HTR-8/SVneo (cell line): Measurements from ENCODE around the gene CLCNKB.
"Not testable (repeated sequence)": the region's sequence is repeated elsewhere in the genome, so short reads cannot be mapped to it uniquely, and the experiment has no call there.

Experiments used
- DNase-seq: peaks from one replicate; pipeline ENCODE4 v3.0.0; 2011; ENCODE audit warnings: low spot score, mixed read lengths; ENCODE audit not compliant: insufficient read length
- FAIRE-seq: peaks from 2 replicates; lab custom pipeline; 2011; peaks lifted over from hg19 to GRCh38; lab: Jason Lieb, UNC

Gene CLCNKB

DNA sequence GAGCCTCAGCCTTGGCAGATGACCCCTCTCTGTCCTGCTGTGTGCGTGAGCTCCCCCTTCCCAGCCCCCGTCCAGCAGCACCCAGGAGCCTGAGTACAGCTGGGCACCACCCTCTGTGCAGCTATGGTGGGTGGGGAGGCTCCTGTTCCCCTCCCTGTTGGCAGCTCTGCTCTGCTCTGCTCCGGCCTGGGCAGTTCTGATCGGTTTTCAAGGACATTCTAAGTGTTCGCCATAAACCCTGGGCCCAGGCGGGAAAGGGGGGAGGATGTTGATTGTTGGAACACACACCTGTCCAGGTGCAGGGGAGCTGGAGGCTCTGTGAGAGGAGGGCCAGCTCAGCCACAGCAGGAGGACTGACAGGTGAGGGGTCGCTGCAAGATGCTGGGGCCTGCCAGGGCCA is at the start of gene CLCNKB:
TSS of gene CLCNKB (plus strand) at position 262 of the 400 bp plus-strand sequence. CDS start 711 bp downstream, outside the sequence.
- DNase-seq (no peak), FAIRE-seq (no peak)

DNA sequence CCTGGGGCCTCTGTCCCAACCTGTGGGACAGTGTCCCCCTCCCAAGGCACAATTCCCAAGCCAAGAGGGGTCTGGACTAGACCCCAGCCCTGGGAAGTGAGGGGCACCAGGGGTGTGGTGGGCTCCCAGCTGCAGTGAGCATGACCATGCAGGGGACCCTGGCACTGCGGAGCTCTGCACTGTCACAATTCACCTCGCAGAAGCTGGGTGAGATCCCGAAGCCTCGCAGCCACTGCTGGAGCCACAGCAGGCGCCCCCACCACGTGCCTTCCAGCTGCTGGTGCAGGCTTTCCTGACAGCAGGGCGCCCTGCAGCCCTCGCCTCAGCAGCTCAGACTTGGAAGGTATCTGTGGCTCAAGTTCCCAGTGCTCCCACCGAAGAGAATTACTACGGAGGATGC is 49.5 kb upstream of the CLCNKB start:
- no peak for FAIRE-seq
- no peak for DNase-seq

DNA sequence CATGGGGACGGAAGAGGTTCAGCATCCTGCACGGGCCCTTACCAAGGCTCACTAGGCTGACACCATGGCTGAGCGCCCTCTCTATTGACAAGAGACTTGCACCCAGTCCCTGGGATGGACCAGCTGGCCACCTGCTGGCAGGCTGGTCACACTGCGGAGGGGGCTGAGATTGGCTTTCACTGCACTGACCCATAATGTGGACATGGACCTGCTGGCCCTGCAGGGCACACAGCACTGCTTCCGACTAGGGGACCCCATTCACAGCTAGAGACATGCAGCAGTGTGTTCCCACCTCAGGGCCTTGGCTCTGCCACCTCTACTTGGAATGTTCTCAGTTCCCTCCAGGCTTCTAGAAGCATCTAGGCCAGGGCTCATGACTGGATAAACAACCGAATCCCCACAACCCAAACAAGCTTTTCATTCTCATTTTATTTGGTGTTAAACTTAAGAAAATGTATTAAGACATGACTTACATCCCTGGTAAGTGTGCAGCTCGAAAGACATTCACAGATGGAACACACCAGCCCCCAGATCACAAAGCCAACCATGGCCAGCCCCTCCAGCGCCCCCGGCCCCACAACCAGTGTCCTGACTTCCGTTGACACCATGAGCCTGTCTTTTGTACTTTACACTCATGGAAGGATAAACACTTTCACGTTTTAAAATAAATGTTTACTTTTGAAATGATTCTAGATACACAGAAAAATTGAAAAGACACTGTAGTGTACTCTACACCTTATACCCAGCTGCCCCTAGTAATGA is 48.8 kb upstream of the CLCNKB start:
- DNase-seq (no peak), FAIRE-seq (no peak)

DNA sequence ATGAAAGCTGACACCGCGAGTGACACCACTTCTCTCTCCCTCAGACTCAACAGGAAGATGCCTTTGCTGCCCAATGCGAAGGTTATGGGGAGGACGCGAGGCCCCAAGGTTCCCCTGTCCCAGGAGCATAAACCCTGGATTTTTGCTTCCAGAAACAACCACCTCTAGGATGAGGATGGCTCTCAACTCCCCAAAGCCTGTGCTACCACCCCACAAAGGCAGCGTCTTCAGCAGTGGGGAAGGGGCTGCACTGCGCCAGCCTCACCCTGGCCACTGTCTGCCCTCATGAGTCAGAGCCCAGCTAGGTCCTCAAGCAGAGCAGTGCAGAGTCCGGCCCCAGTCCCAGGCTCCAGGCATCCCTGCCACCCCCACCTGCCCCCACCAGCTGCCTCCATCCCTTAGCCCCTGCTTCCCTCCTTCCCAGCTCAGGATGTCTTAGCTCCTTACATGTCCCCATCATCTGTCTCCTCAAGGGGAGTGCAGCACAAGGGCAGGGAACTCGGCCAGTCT is 46.5 kb upstream of the CLCNKB start:
- no peak for DNase-seq
- FAIRE-seq = no peak

DNA sequence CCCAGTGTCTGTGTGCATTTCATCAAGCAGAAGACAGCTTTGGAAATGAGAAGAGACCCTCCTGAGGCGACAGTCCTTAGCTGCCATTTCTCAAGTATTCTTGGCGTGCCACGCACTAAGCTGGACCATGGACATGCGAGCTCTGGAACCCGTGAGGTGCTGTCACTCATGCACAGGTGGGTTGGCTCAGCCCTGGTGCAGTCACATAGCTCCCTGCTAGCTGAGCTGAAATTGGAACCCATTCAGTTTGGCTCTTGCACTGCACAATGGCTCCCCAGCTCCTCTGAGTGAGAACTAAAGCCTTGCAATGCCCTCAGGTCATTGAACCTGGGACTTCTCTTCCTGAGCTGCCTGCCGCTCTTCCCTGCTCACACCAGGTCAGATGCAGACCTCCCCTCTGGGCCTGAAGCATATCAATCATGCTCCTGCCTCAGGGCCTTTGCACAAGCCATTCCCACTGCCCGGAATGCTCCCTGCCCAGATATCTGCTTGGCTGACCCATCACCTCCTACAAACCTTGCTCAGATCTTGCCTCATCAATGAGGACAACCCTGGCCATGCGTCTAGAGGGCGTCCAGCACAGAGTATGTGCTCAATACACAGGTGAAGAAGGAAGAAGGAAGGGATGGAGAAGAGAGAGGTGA is 45.8 kb upstream of the CLCNKB start:
- DNase-seq (no peak), FAIRE-seq (no peak)

DNA sequence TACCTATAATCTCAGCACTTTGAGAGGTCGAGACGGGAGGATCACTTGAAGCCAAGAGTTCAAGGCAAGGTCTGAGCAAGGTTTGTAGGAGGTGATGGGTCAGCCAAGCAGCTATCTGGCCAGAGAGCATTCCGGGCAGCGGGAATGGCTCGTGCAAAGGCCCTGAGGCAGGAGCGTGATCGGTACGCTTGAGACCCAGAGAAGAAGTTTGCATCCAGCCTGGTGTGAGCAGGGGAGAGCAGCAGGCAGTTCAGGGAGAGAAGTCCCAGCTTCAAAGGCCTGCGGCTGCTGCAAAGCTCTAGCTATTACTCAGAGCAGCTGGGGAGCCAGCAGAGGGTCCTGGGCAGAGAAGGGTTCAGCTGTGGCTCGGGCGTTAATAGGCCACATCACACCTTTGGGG is 44.7 kb upstream of the CLCNKB start:
- DNase-seq (no peak), FAIRE-seq (no peak)

DNA sequence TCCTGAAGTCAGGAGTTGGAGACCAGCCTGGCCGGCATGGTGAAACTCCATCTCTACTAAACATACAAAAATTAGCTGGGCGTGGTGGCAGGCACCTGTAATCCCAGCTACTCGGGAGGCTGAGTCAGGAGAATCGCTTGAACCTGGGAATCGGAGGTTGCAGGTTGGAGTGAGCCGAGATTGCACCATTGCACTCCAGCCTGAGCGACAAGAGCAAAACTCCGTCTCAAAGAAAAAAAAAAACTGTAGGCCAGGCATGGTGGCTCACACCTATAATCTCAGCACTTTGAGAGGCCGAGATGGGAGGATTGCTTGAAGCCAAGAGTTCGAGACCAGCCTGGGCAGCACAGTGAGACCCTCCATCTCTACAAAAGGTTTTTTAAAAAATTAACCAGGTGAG is 42.3 kb upstream of the CLCNKB start:
- not testable (repeated sequence) for FAIRE-seq, DNase-seq

DNA sequence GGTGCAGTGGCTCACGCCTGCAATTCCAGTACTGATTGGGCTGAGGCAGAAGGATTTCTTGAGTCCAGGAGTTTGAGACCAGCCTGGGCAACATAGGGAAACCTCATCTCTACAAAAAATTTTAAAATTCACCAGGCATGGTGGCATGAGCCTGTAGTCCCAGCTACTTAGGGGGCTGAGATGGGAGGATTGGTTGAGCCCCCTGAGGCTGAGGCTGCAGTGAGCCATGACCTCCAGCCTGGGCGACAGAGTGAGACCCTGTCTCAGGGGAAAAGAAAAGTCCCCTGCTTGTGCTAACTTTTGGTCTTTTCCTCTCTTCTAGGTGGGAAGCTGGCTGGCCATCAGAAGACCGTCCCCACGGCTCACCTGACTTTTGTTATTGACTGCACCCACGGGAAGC is 38.0 kb upstream of the CLCNKB start:
- no peak for FAIRE-seq
- DNase-seq = no peak

DNA sequence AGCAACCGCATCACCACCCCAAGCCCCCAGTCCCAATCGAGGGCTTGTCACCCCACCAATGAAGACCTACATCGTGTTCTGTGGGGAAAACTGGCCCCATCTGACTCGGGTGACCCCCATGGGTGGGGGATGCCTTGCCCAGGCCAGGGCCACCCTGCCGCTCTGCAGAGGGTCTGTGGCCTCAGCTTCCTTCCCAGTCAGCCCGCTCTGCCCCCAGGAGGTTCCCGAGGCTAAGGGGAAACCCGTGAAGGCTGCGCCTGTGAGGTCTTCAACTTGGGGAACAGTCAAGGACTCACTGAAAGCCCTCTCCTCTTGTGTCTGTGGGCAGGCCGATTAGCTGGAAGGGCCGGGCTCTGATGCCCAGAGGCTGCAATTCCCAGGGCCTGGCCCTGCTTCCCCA is 37.6 kb upstream of the CLCNKB start:
- DNase-seq = no peak
- no peak for FAIRE-seq

DNA sequence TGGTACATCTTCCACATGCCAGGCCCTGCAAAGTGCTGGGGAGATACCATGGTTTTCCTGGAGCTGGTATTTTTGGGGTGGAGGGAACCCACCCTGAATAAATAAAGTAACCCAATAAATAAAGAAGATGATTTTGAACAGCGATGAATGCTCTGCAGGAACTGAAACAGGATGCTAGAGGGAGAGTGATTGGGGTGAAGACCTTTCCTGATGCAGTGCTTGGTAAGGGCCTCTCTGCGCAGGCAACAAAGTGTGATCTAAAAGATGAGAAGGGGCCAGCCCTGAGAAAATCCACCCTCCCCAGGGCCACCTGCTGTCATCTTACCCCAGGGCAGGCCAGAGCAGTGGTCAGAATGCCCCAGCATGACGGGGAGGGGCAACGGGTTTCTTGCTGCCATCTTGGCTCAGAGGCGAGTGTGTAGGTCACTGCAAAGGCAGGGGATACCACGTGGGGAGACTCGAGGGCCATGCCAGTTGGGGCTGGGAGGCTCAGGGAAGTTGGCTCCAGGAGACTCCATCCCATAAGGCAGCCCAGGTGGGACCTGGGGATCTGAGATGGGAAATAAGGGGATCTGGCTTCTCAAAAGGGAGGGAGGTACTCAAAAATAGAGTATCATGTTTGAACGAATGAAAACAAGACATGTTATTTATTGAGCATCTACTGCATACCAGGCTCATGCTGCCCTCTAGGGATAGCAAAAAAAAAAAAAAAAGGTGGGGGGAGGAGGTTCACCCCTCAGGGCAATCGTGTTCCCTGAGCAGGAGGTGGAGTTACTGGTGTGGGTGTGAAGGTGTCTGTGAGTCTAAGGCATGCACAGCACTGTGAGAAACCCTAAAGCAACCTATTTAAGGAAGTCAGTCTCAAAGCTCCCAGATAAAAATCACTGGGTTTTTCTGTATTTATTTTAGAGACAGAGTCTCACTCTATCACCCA is 36.8 kb upstream of the CLCNKB start:
- FAIRE-seq (no peak), DNase-seq (no peak)

DNA sequence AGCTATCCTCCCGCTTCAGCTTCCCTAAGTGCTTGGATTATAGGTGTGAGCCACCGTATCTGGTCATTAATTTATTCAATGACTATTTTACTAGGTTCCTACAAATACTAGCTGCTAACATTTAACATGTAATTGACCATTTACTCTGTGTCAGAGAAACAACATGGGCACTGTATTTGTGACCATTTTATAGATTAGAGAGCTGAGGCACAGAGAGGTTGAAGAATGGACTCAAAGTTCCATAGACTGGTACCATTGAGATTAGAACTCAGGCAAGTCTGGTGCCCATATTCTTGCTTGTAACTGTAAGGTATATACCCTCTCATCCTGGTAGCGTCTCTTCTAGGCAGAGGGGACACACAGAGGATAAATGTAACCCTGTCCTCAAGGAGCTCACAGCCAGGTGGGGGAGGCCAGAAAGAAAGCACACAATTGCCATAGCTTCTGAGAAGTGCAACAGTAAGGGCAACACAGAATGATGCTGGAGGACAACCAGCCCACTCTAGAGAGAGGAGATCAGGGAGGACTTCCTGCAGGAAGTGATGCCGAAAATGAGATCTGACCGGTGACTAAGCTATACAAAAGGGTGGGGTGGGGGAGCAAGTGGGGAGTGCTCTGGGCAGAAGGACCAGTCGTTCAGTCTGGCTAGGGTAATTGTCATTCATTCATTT is 35.8 kb upstream of the CLCNKB start:
- no peak for FAIRE-seq
- no peak for DNase-seq

DNA sequence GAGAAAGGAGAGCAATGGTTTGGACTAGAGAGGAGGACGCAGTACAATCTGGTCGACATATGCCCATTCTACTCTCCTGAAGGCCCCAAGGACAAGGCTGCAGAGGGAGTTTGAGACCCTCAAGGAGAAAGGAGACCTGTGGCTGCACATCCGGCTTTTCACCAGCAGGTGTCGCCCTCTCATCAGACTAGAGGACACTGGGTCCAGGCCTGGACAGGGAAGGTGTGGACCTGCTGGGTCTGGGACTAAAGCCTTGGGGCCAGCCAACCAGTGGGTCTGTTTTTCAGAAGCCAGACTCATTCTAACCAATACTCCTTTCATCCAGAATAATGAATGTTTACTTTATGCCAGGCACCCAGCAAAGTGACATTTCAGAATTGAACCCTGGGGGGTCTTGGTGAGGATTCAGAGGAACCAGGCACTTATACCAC is 34.5 kb upstream of the CLCNKB start:
- DNase-seq (peak; percentile 74), FAIRE-seq (no peak)

DNA sequence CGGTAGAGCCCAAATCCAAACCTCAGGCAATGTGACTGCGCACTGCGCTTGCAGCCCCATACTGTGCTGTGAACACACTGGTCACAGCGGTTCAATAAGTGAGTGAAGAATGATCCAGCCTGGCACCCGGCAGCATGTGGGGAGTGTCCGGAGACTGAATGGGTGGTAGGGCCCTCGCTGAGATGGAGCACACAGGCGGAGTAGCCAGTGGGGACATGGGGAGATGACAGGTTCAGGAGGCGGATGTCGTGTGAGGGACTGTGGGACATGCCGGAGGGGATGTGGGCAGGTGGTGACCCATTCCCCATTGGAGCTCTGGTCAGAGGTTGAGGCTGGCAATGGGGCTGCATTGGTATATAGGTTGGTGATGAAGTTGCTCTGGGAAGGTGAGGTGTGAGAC is 33.9 kb upstream of the CLCNKB start:
- FAIRE-seq = no peak
- no peak for DNase-seq

DNA sequence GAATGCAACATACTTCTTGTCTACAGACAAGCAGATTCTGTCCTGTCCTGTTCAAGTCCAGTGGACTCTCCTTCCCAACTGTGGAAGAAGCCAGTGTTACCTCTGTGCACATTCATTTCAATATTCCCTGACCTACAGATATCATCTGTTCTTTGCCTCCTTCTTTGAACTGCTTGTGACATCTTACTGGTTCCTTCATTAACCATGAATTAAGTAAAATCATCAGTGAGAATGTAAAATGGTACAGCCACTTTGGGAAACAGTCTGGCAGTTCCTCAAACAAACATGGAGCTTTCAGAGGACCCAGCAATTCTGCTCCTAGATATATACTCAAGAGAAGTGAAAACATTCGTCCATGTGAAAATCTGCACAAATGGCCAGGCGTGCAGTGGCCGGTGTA is 32.7 kb upstream of the CLCNKB start:
- DNase-seq = no peak
- no peak for FAIRE-seq

DNA sequence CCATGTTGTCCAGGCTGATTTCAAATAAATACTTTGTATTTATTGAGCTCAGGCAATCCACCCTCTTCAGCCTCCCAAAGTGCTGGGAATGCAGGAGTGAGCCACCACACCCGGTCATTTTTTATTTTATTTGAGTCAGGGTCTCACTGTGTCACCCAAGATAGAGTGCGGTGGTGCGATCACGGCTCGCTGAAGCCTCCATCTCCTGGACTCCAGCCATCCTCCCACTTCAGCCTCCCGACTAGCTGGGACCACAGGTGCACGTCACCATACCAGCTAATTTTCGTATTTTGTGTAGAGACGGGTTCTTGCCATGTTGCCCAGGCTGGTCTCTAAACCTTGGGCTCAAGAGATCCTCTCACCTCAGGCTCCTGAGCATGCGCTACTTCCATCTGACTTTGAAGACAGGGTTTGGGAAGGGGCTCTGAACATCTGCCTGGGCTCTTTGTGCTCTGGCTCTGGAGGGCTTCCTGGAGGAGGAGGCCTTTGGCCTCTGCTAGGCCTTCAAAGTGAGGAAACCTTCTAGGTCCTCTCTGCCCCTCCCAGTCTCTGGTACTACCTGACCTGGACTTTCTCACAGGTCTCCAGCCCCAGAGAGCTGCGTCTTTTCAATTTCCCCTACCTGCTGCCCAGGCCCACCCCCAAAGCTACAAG is 31.5 kb upstream of the CLCNKB start:
- no peak for DNase-seq
- no peak for FAIRE-seq

DNA sequence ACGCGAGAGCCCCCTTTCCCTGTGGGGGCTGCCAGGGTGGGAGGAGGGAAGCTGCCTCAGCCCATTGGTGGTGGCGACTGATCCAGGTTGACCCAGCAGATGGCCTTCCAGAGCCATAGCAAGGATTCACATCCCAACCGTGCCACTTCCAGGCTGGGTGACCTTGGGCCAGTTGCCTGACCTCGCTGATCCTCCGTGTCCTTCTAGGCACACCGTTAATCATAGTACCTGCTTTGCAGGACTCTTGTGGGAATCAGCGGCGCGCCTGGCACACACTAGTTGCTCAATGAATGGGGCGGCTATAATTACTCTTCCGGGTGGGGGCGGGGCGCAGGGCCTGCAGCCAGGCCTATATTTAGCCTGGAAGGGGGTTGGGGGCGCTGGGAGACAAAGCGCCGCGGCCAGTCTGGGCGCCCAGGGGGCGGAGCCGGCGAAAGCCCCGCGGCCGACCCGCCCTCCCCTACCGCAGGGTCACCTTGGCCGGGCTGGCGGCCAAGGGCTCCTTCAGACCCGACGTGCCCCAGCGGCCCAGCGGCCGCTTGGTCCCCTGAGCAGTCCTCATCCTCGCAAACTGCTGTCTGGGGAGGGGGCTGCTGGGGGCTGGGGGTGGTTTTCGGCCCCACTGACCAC is 30.9 kb upstream of the CLCNKB start:
- FAIRE-seq (peak; percentile 36), DNase-seq (no peak)

DNA sequence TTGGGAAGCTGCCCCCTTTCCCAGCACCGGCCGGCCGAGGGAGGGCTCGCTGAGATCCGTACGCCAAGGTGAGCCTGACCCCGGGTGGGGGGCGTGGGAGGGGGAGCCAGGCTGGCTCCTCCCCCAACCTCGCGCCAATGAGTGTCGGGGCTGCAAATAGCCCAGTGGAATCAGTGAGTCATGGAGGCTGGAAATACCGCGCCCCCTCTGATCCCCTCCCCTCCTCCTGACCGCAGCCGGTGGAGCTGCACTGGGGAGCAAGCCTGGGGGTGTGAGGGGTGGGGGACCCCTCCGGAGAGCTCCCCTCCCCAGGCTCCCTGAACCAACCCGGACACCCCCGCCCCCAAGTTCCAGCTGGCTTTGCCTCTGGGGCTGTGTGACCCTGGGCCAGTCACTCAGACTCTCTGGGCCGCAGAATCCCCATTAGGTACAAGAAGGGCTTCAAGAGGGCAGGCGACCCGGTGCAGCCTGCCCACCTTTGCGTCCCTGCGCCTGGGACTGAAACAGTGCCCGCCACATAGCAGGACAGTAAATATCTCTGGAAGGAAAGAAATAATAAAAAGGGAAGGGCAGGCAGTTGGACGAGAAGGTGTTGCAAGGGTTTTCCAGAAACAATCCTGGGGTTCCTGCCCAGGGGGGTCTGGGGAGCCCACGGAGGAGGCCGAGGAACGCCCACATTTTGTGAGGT is 30.2 kb upstream of the CLCNKB start:
- FAIRE-seq = peak; percentile 91
- peak; percentile 59 for DNase-seq

DNA sequence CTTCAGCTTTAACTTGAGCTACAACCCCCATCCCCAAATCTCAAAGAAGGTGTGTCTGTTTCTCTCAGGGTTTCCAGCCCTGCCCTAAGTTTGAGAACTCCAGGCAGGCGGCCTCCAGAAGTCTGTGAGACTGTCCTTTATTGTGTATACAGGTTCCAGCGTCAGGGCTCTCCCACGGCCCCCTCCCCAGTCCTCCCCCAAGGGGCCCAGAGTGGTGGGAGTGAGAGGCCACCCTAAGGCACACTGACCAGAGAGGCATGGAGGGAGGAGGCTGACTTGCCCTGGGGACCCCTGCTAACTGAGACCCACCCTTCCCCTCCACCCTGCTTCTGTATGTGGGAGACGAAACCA is 29.7 kb upstream of the CLCNKB start:
- DNase-seq (no peak), FAIRE-seq (no peak)
